GM12873 (cell line): ENCODE results near the gene GPATCH2.

Experiments
- TF ChIP-seq, protein P1 (sequence below): IDR thresholded peaks from 2 replicates; pipeline ENCODE4 v1.5.1; 2012; ENCODE audit warnings: low read depth, mild to moderate bottlenecking, moderate library complexity, low read length, control low read depth; ENCODE audit not compliant: insufficient read depth; ENCODE audit errors: missing control alignments

The GPATCH2 gene

DNA sequence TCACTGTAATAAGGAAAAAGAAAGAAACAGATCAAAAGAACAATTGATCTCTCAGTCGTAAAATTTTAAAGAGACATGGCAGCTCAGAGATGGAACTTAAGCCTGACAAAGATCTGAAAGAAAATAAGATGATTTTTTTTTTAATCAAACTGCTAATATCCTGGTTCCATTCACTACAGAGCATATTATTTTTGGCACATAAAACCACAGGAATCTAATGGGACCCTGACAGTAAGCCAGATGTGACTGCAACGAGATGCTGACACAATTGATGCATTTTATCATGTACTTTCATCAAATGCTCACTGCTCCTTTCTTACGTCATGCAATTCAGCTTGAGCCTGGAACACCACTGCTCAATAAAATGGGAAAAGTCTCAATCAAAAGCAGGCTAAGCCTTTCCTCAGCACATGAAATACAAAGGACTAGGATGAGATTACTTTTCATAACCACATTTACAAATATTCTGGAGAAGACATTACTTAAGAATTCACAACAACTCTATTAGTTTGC lies 16.6 kb downstream of the GPATCH2 start:
- TF ChIP-seq, protein P1, sequence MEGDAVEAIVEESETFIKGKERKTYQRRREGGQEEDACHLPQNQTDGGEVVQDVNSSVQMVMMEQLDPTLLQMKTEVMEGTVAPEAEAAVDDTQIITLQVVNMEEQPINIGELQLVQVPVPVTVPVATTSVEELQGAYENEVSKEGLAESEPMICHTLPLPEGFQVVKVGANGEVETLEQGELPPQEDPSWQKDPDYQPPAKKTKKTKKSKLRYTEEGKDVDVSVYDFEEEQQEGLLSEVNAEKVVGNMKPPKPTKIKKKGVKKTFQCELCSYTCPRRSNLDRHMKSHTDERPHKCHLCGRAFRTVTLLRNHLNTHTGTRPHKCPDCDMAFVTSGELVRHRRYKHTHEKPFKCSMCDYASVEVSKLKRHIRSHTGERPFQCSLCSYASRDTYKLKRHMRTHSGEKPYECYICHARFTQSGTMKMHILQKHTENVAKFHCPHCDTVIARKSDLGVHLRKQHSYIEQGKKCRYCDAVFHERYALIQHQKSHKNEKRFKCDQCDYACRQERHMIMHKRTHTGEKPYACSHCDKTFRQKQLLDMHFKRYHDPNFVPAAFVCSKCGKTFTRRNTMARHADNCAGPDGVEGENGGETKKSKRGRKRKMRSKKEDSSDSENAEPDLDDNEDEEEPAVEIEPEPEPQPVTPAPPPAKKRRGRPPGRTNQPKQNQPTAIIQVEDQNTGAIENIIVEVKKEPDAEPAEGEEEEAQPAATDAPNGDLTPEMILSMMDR = no peak

DNA sequence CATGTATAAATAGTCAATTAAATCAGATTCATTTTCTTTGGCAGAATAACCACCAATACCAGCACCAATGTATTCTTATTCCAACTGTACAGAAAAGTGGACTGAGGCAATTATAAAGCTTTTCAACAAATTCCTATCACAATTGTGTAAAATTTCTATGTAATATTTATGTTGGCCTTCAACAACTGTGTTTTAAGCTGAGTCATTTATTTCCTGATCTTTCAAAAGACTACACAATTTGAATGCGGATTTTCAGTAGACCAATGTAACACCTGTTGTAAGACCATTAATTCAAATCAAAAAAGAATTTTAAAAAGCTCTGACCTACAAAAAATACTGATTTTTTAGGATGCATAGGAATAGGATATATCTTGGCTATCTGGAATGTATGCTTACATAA lies 25.5 kb downstream of the GPATCH2 start:
- TF ChIP-seq, protein P1 = no peak

DNA sequence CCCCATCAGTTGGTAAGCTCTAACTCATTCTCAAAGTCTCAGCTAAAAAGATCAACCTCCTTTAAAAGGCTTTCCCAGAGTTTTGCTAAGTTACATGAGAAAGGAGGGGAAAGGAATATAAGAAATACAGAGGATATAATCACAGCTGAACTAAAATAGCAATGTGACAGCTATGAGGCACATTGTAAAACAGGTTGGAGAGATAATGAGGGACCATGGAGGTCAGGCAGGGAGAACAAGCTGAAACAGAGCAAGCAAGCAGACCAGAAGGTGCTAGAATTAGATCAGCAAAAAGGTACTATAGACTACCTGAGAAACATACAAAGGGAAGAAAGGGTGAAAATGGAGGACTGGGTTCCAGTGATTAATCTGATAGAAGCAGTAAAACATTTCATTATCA lies 28.5 kb downstream of the GPATCH2 start:
- TF ChIP-seq, protein P1 = no peak

DNA sequence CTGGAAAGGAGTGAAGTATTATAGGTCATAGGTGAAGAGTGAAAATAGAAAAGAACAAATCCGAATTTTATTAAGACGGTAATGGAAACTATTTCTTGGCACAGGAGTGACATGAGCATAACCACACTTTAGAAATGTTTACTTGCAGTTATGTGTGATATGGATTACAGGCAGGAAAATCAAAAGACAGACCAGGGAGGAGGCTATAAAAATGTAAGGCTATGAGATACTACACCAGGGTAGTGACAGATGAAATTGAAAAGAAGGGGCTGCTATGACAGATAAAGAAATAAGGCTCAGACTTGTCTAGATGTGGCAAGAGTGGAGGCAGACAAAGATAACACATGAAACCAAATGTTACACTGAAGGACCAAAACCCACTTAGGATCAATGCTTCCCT lies 31.7 kb downstream of the GPATCH2 start:
- TF ChIP-seq, protein P1 = no peak

DNA sequence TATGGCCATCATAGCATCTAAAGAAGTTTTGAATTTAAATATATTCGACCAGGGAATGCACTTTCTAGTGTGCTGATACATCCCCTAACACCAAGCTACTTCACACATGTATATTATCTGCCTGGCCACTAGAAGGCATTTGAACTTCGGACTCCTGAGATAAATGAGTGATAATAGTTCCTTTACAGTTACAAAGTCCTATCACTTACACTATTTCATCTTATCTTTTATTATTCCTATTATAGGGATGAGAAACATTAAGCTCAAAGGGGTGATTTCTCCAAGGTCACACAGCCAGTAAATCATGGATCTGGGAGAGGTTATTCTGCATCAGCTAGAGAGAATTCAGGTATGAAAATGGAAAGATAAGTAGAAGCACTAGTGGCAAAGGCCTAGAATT lies 40.3 kb downstream of the GPATCH2 start:
- TF ChIP-seq, protein P1 = no peak

DNA sequence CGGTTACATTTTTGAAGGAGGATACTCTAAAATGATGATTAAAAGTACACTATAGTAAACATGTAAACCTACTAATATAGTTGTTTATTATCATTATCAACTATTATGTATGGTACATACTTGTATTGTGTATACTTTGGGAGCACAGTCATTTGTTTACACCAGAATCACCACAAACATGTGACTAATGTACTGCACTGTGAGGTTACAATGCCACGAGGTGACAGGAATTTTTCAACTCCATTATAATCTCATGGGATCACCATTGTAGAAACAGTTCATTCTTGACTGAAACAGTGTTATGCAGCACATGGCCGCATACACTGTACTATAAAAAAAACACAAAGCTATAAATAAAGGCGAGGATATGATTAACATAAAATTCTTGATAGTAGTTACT lies 44.3 kb downstream of the GPATCH2 start:
- TF ChIP-seq, protein P1 = no peak

DNA sequence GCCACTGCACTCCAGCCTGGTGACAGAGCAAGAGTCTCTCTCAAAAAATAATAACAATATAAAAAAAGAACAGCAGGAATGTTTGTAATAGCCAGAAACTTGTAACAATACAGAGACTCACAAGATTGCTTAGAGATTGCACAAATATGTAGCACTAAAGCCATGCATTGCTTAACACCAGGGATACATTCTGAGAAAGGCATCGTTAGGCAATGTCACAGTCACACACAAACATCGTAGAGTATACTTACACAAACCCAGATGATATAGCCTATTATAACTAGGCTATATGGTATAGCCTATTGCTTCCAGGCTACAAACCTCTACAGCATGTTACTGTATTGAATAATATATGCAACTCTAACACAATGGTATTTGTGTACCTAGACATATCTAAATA lies 45.3 kb downstream of the GPATCH2 start:
- TF ChIP-seq, protein P1 = no peak
